HL-60 (cell line): ENCODE results near the gene GAS2.

Experiments
- GABPA ChIP-seq: IDR thresholded peaks from 2 replicates; pipeline ENCODE4 v1.6.1; 2012; ENCODE audit warnings: low read depth
- POLR2AphosphoS5 ChIP-seq: IDR thresholded peaks from 2 replicates; pipeline ENCODE4 v1.6.1; 2012; ENCODE audit warnings: low read depth
- TF ChIP-seq, protein P1 (sequence below): IDR thresholded peaks from one replicate; pipeline ENCODE4 v1.5.1; 2011; ENCODE audit warnings: low read length, control low read depth, inconsistent platforms; ENCODE audit not compliant: insufficient read depth

DNA sequence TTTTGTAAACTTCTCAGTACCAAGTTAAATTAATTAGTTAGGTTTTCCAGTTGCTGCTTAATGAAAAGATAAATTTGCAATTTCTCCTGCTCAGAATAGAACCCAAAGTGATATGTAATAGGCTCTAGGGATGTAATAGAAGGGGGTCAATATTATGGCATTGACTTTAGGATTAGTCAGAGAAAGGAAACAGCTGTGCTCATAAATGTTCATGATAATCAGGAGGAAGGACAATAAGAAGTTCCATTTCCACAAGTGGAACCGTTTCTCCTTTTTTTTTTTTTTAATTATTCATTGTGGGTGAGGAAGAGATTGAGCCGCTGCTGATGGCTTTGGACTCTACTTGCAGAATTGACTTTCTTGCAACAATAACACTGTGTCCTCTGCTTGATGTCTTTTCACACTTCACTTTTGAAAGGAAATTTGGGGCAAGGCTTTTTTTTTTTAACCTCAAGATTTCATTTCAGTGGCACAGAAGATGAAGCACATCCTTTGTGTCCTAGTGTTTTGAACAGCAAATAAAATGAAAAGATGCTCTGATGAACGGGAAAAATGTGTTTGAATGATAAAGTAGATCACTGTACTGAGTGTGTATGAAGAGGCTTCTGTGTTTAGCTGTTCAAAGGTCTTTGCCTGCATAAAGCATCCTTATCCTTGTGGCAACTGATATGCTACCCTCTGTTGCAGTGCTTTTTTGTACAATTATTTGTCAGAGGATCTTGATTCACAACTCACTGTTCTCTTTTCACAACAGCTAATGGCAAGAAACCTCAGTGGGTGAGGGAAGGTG, 62.4 kb downstream of the GAS2 start:
- TF ChIP-seq, protein P1, sequence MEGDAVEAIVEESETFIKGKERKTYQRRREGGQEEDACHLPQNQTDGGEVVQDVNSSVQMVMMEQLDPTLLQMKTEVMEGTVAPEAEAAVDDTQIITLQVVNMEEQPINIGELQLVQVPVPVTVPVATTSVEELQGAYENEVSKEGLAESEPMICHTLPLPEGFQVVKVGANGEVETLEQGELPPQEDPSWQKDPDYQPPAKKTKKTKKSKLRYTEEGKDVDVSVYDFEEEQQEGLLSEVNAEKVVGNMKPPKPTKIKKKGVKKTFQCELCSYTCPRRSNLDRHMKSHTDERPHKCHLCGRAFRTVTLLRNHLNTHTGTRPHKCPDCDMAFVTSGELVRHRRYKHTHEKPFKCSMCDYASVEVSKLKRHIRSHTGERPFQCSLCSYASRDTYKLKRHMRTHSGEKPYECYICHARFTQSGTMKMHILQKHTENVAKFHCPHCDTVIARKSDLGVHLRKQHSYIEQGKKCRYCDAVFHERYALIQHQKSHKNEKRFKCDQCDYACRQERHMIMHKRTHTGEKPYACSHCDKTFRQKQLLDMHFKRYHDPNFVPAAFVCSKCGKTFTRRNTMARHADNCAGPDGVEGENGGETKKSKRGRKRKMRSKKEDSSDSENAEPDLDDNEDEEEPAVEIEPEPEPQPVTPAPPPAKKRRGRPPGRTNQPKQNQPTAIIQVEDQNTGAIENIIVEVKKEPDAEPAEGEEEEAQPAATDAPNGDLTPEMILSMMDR, result no peak
- TF ChIP-seq POLR2AphosphoS5 (no peak), GABPA (no peak)
